ENCODE results near the gene LOXL3. TPM values are rescaled to one million over a fixed set of nuclear protein-coding genes. Genes with fewer than 3 reads are reported as not detected.

LOXL3 gene
- total and polyA plus RNA-seq, 12 donors = 3.6 to 26.4 (median 12.5) TPM

GRCh38 chr2:74538881-74539339, 14.8 kb downstream of the LOXL3 start:
- WGBS, 4 donors = 62 to 77% (median 70%) methylated on average over 7 of the region's 7 CpGs
- Histone ChIP-seq H3K27ac (no peak overlapping the region), H3K9me3 (replicated peaks in 1 of 3) (no peaks in the 10 kb centered on the region), H3K27me3 (no peaks in the 10 kb centered on the region), H3K36me3 (replicated peaks in 1 of 2) (no peaks in the 10 kb centered on the region), H3K4me1 (replicated peaks in 1 of 2) (no peaks in the 10 kb centered on the region), H3K4me3 (no peak overlapping the region)
- no peak for DNase-seq
- intact Hi-C loops (cut with DNase I) = no loop called here
- TF ChIP-seq POLR2A (IDR thresholded peaks at IDR 0.05) (no peak), CTCF (IDR thresholded peaks at IDR 0.05) (no peak)

- Histone ChIP-seq H3K9me3 (replicated peaks in 1 of 3) (no peaks in the 10 kb centered on the region), H3K36me3 (replicated peaks in 1 of 2) (peaks cover 0 to 13% of the 10 kb centered on the region in 2 donors), H3K27me3 (no peaks in the 10 kb centered on the region), H3K4me3 (no peak overlapping the region), H3K4me1 (replicated peaks in 1 of 2) (no peaks in the 10 kb centered on the region), H3K27ac (no peak overlapping the region)
- no peak for TF ChIP-seq POLR2A (IDR thresholded peaks at IDR 0.05)
- no peak for TF ChIP-seq CTCF (IDR thresholded peaks at IDR 0.05)
- intact Hi-C loops (cut with DNase I) = no loop called here
- 65 to 76% (median 70%) methylated on average over 4 of the region's 4 CpGs for WGBS, 4 donors
- DNase-seq = no peak
Observed at GRCh38 chr2:74537140-74537539, 16.6 kb downstream of the LOXL3 start.

DNA sequence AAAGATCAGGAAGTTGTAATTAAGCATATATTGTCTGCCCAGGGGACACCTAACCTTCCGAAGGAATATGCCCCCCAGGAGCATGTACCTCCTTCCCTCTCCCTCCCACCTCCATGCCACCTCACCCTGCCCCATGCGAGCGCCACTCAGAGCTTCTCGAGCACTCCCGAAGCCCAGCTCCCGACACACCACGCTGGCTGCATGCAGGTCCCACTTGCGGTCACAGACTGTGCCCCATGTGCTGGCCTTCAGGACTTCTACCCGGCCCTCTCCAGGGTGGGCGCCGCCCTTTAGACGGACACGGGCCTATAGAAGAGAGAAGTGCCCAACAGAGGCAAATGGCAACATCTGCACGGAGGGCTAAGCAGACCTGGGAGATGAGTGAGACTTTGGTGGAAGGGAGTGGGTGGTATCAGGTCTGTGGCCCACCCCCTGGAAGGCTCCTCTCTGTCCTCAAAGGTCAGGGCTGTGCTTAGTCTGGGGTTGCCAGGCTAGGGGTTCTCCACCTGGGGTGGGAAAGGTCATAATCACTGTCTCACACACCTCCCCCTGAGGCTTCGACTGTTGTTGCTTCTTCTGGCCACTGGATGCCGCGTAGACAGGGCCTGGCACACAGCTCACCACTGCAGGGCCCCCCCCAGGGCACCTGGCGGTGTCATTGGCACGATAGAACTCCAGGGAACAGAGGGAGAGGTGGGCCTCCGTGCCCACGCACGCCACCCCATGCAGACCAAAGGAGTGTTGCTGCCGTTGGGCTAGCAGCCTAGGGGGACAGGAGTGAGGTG, 17.4 kb downstream of the LOXL3 start:
- intact Hi-C loops (cut with DNase I) = no loop called here
- 84 to 89% (median 86%) methylated on average over 15 to 23 of the region's 23 CpGs for WGBS, 4 donors
- DNase-seq = no peak

More for the DNA sequence above, 17.4 kb downstream of the LOXL3 start:
- no peaks in the 10 kb centered on the region for H3K4me1 ChIP-seq (replicated peaks in 1 of 2)
- H3K4me3 ChIP-seq = no peak overlapping the region
- TF ChIP-seq POLR2A (IDR thresholded peaks at IDR 0.05) (no peak), CTCF (IDR thresholded peaks at IDR 0.05) (no peak)
- H3K36me3 ChIP-seq (replicated peaks in 1 of 2) = peaks cover 0 to 13% of the 10 kb centered on the region in 2 donors
- no peaks in the 10 kb centered on the region for H3K27me3 ChIP-seq
- H3K27ac ChIP-seq = no peak overlapping the region
- H3K9me3 ChIP-seq (replicated peaks in 1 of 3) = no peaks in the 10 kb centered on the region

All from adrenal gland (tissue), 12 donors.